ENCODE results near the gene XRCC6. TPM values are rescaled to one million over a fixed set of nuclear protein-coding genes. Genes with fewer than 3 reads are reported as not detected.
"Not testable (repeated sequence)": the region's sequence is repeated elsewhere in the genome, so short reads cannot be mapped to it uniquely, and the experiment has no call there.

Gene XRCC6
- total RNA-seq, 1 donor from 2014 or later, result 158 TPM

- H3K27ac ChIP-seq; H3K9me3 ChIP-seq; DNase-seq (ENCODE audit: extremely low spot score in 2 of 2); H3K4me1 ChIP-seq; H3K27me3 ChIP-seq; intact Hi-C loops (cut with DNase I); H3K4me3 ChIP-seq: not testable (repeated sequence)
- H3K36me3 ChIP-seq, result peaks cover 8 to 58% of the 10 kb centered on the region in 2 donors
Observed at GRCh38 chr22:41634610-41635009, 13.5 kb downstream of the XRCC6 start.

GRCh38 chr22:41636467-41636866, 15.4 kb downstream of the XRCC6 start:
- Histone ChIP-seq H3K27ac (no peak overlapping the region), H3K4me1 (peaks cover 5% of the 10 kb centered on the region), H3K36me3 (peaks cover 8 to 61% of the 10 kb centered on the region in 2 donors), H3K9me3 (no peaks in the 10 kb centered on the region), H3K27me3 (no peaks in the 10 kb centered on the region), H3K4me3 (no peak overlapping the region)
- TF ChIP-seq POLR2AphosphoS5 (IDR thresholded peaks at IDR 0.05; ENCODE audit: insufficient read depth in 1 of 2, low read depth in 1 of 2) (no peak), CTCF (IDR thresholded peaks at IDR 0.05) (no peak), POLR2A (IDR thresholded peaks at IDR 0.05) (no peak)
- intact Hi-C loops (cut with DNase I), result no loop called here
- DNase-seq (ENCODE audit: extremely low spot score in 2 of 2), result no peak

- DNase-seq (ENCODE audit: extremely low spot score in 2 of 2); H3K27me3 ChIP-seq; H3K4me1 ChIP-seq; H3K4me3 ChIP-seq; H3K9me3 ChIP-seq; intact Hi-C loops (cut with DNase I); H3K27ac ChIP-seq: not testable (repeated sequence)
- H3K36me3 ChIP-seq, result peaks cover 8 to 72% of the 10 kb centered on the region in 2 donors
Observed at GRCh38 chr22:41637623-41638022, 16.5 kb downstream of the XRCC6 start.

- Histone ChIP-seq H3K4me3 (no peak overlapping the region), H3K27ac (no peak overlapping the region), H3K4me1 (peaks cover 5% of the 10 kb centered on the region), H3K27me3 (no peaks in the 10 kb centered on the region), H3K36me3 (peaks cover 8 to 77% of the 10 kb centered on the region in 2 donors), H3K9me3 (no peaks in the 10 kb centered on the region)
- TF ChIP-seq CTCF (IDR thresholded peaks at IDR 0.05), result no peak
- TF ChIP-seq POLR2A (IDR thresholded peaks at IDR 0.05), result no peak
- TF ChIP-seq POLR2AphosphoS5 (IDR thresholded peaks at IDR 0.05; ENCODE audit: insufficient read depth in 1 of 2, low read depth in 1 of 2), result no peak
- intact Hi-C loops (cut with DNase I), result no loop called here
- no peak for DNase-seq (ENCODE audit: extremely low spot score in 2 of 2)
Observed at GRCh38 chr22:41638124-41638523, 17.0 kb downstream of the XRCC6 start.

GRCh38 chr22:41638748-41639147, 17.7 kb downstream of the XRCC6 start:
- DNase-seq (ENCODE audit: extremely low spot score in 2 of 2), result no peak
- H3K9me3 ChIP-seq, result no peaks in the 10 kb centered on the region
- H3K27me3 ChIP-seq, result no peaks in the 10 kb centered on the region
- intact Hi-C loops (cut with DNase I), result no loop called here
- TF ChIP-seq POLR2AphosphoS5 (IDR thresholded peaks at IDR 0.05; ENCODE audit: insufficient read depth in 1 of 2, low read depth in 1 of 2), result no peak
- TF ChIP-seq POLR2A (IDR thresholded peaks at IDR 0.05), result no peak
- no peak for TF ChIP-seq CTCF (IDR thresholded peaks at IDR 0.05)
- peaks cover 5% of the 10 kb centered on the region for H3K4me1 ChIP-seq
- H3K4me3 ChIP-seq, result no peak overlapping the region
- no peak overlapping the region for H3K27ac ChIP-seq
- H3K36me3 ChIP-seq, result peaks cover 8 to 77% of the 10 kb centered on the region in 2 donors

- intact Hi-C loops (cut with DNase I), result no loop called here
- DNase-seq (ENCODE audit: extremely low spot score in 2 of 2), result no peak
- Histone ChIP-seq H3K9me3 (no peaks in the 10 kb centered on the region), H3K4me1 (no peaks in the 10 kb centered on the region), H3K27me3 (no peaks in the 10 kb centered on the region), H3K27ac (no peak overlapping the region), H3K4me3 (no peak overlapping the region), H3K36me3 (peaks cover 8 to 76% of the 10 kb centered on the region in 2 donors)
- TF ChIP-seq POLR2A (IDR thresholded peaks at IDR 0.05), result no peak
- no peak for TF ChIP-seq CTCF (IDR thresholded peaks at IDR 0.05)
- no peak for TF ChIP-seq POLR2AphosphoS5 (IDR thresholded peaks at IDR 0.05; ENCODE audit: insufficient read depth in 1 of 2, low read depth in 1 of 2)
Observed at GRCh38 chr22:41641854-41642253, 20.8 kb downstream of the XRCC6 start.

Measured in vagina (tissue), 2 donors.